HCT116 (cell line): ENCODE measurements around the gene KLHL11.

ENCODE experiments used
- CTCF ChIP-seq, 3 experiments: fragments of 200-600 bp in 1 of 3; sonication (generic) in 1 of 3; IDR thresholded peaks in 2 of 3; conservative IDR thresholded peaks in 1 of 3; 2 replicates each; pipeline ENCODE4 v1.5.1; 2012 to 2017; ENCODE audit warnings: low read depth in 2 of 3, low read length in 2 of 3, antibody characterized with exemption in 1 of 3, borderline replicate concordance in 1 of 3, control low read depth in 1 of 3, mild to moderate bottlenecking in 1 of 3, mixed read lengths in 1 of 3, mixed run types in 1 of 3, moderate library complexity in 1 of 3; ENCODE audit not compliant: insufficient read depth in 1 of 3
- EGR1 ChIP-seq: IDR thresholded peaks from 2 replicates; pipeline ENCODE4 v1.6.1; 2012; ENCODE audit warnings: low read depth
- EZH2 ChIP-seq: fragments of 200-600 bp; sonication (generic); IDR thresholded peaks from 2 replicates; pipeline ENCODE4 v1.6.1; 2017; ENCODE audit warnings: antibody characterized with exemption, mixed run types
- MAX ChIP-seq: IDR thresholded peaks from 2 replicates; pipeline ENCODE4 v1.6.1; 2012
- POLR2AphosphoS5 ChIP-seq: IDR thresholded peaks from 2 replicates; pipeline ENCODE4 v1.6.1; 2011; ENCODE audit warnings: mild to moderate bottlenecking, low read depth, low read length, moderate library complexity
- RAD21 ChIP-seq: IDR thresholded peaks from 2 replicates; pipeline ENCODE4 v1.6.1; 2012; ENCODE audit warnings: low read depth, mild to moderate bottlenecking
- SRF ChIP-seq: IDR thresholded peaks from 2 replicates; pipeline ENCODE4 v1.6.1; 2012; ENCODE audit warnings: low read depth
- YY1 ChIP-seq: IDR thresholded peaks from 2 replicates; pipeline ENCODE4 v1.6.1; 2011; ENCODE audit warnings: low read length, low read depth, moderate library complexity, mild to moderate bottlenecking; ENCODE audit not compliant: insufficient replicate concordance; ENCODE audit errors: extremely low read depth
- ZFX ChIP-seq: fragments of 450-650 bp; IDR thresholded peaks from 2 replicates; pipeline ENCODE4 v1.6.1; 2017

- TF ChIP-seq POLR2AphosphoS5 (no peak), CTCF (IDR thresholded peaks at IDR 0.05 in 2 of 3, conservative IDR thresholded peaks at IDR 0.05 in 1 of 3; ENCODE audit: borderline replicate concordance in 1 of 3, insufficient read depth in 1 of 3, low read depth in 2 of 3, low read length in 2 of 3) (no peak), EZH2 (no peak), SRF (no peak), RAD21 (no peak), ZFX (no peak), YY1 (no peak), EGR1 (no peak), MAX (no peak)
Measured at GRCh38 chr17:41873559-41874292, 8.5 kb upstream of the KLHL11 start.
